Gastrocnemius medialis (tissue), 4 donors: ENCODE results near the gene RAB17.

Experiments
- CTCF ChIP-seq, 5 experiments: fragments of 450-650 bp in 3 of 5; fragments of 200-600 bp in 2 of 5; sonication (generic) in 2 of 5; IDR thresholded peaks in 4 of 5; conservative IDR thresholded peaks in 1 of 5; 1 replicate in 4 of 5; 2 replicates in 1 of 5; pipeline ENCODE4 v1.5.1; 2016 to 2019; ENCODE audit warnings: antibody characterized with exemption in 5 of 5, mild to moderate bottlenecking in 3 of 5, moderate library complexity in 3 of 5
- POLR2A ChIP-seq, 2 donors: fragments of 450-650 bp; IDR thresholded peaks; one replicate each; pipeline ENCODE4 v1.6.1; 2017; ENCODE audit warnings: antibody characterized with exemption in 2 of 2, mild to moderate bottlenecking in 2 of 2, moderate library complexity in 2 of 2

GRCh38 chr2:237573721-237574415 lies 16.7 kb downstream of the RAB17 start:
- no peak for TF ChIP-seq CTCF (IDR thresholded peaks at IDR 0.05 in 4 of 5, conservative IDR thresholded peaks at IDR 0.05 in 1 of 5)
- TF ChIP-seq POLR2A (IDR thresholded peaks at IDR 0.05) = no peak
